ENCODE data around the gene CFAP73. TPM values are rescaled to one million over a fixed set of nuclear protein-coding genes. Genes with fewer than 3 reads are reported as not detected.
A peak's percentile ranks its signal among the peaks of the same experiment; 100 is the strongest.
"Not testable (repeated sequence)": the region's sequence is repeated elsewhere in the genome, so short reads cannot be mapped to it uniquely, and the experiment has no call there.

CFAP73 gene
- polyA plus RNA-seq, 3 donors = 0.83 to 1.2 (median 1.1) TPM

DNA sequence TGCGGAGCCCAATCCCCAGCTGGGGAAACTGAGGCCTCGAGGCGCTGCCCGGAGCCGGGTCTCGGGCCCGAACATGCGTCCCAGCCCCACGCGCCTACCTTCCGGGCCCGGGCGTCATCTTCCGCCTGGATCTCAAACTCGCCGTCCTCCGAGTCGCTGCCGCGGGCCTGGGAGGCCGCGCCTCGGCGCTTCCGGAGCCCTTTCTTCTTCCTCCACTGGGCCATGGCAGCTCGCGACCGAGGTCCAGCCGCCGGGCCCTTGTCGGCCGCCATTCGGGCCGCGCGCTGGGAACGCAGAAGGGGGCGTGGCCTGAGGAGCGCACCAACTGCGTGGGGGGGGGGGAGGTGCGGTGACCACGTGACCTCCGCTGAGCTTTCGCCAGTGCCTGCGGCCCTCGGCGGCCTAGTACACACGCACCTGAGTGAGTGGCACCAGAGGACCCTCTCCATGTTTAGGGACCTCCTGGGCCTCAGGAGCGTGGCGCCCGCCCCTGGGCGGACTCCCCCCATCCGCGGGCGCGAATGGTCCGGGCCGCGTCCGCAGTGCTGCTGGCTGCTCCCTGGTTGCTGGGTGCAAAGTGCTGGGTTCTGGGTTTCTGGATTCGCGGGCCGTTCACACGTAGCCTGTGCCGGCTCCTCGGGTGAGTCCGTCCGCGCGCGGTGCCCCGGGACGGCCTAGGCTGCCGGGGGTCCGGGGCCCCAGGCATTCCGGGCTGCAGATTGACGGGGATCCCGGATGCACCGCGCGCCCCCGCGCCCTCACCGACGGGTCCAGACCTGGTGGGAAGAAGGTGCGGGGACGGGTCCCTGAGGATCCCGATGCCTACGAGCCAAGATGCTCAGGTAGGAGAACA is 35.9 kb downstream of the CFAP73 start, which contains the start of the genes DDX54 and RITA1:
Gene DDX54 (minus strand): TSS at position 299 of the 853 bp plus-strand sequence. CDS start 27 bp downstream, at position 272.
Gene RITA1 (plus strand): TSS at position 542 of the 853 bp plus-strand sequence. CDS start 1,026 bp downstream, outside the sequence.
- peak; percentile 58 to 70 (median 67) for DNase-seq (ENCODE audit: low read depth in 3 of 3, low spot score in 2 of 3)

- DNase-seq (ENCODE audit: low read depth in 3 of 3, low spot score in 2 of 3) = no peak
Measured at GRCh38 chr12:113186033-113186365, 36.5 kb downstream of the CFAP73 start.

- no peak for DNase-seq (ENCODE audit: low read depth in 3 of 3, low spot score in 2 of 3)
Measured at GRCh38 chr12:113186666-113187325, 37.3 kb downstream of the CFAP73 start.

GRCh38 chr12:113189361-113189760 is 39.8 kb downstream of the CFAP73 start:
- DNase-seq (ENCODE audit: low read depth in 3 of 3, low spot score in 2 of 3) = no peak

GRCh38 chr12:113190761-113191160 is 41.2 kb downstream of the CFAP73 start:
- no peak for DNase-seq (ENCODE audit: low read depth in 3 of 3, low spot score in 2 of 3)

- no peak for DNase-seq (ENCODE audit: low read depth in 3 of 3, low spot score in 2 of 3)
Measured at GRCh38 chr12:113191227-113191626, 41.7 kb downstream of the CFAP73 start.

- no peak for DNase-seq (ENCODE audit: low read depth in 3 of 3, low spot score in 2 of 3)
Measured at GRCh38 chr12:113194971-113195391, 45.5 kb downstream of the CFAP73 start.

DNA sequence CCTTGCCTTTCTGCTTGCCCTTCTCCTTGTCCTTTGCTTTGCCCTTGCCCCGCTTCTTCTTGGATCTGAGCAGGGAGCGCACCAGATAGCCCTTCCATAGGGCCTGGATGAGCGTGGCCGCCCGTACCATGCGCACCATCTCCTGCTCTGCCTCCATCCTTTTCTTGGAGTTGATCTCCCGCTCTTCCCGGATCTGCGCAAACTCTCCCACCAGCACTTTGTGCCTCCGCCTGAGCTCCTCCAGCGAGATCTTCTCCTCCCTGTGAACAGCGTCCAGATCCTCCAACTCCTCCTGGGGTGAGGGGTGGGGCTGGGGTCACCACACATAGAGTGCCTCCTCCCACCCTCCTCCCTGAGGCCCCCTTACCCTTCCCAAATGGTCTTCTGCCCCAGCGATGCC is 46.1 kb downstream of the CFAP73 start:
- DNase-seq (ENCODE audit: low read depth in 3 of 3, low spot score in 2 of 3) = no peak

GRCh38 chr12:113196582-113196981 is 47.1 kb downstream of the CFAP73 start:
- no peak for DNase-seq (ENCODE audit: low read depth in 3 of 3, low spot score in 2 of 3)

DNA sequence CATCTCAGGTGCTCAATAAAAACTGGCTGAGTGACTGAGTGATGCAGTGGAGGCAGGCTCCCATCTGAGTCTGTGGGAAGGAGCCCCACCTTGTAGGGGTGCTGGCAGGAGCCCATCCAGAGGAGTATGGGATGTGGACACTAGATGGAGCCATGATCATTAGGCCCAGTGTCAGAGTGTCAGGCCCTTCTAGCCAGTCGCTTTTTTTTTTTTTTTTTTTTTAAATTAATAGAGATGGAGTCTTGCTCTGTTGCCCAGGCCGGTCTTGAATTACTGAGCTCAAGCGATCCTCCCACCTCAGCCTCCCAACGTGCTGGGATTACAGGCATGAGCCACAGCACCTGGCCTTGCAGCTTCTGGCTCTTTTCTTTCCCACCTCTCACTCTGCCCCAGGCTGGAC is 47.5 kb downstream of the CFAP73 start:
- no peak for DNase-seq (ENCODE audit: low read depth in 3 of 3, low spot score in 2 of 3)

DNA sequence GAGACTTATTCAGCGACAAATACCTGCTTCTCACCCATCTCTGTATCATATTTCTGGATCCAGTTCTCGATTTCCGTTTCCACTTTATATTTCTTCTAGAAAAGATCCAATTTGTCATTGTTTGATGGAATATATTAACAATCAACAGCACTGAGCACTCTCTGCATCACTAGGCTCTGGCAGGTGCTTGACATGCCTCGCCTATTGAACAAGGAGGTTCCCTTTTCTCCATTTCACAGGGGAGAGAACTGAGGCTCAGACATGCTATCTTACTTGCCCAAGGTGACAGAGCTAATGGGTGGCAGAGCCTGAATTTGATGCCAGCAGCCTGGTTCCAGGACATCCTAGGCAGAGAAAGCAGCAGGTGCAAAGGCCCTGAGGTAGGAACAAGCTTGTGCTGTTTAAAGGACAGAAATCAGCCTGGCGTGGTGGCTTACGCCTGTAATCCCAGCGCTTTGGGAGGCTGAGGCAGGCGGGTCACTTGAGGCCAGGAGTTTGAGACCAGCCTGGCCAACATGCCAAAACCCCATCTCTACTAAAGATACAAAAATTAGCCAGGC is 48.1 kb downstream of the CFAP73 start:
- no peak for DNase-seq (ENCODE audit: low read depth in 3 of 3, low spot score in 2 of 3)

GRCh38 chr12:113198296-113198695 is 48.8 kb downstream of the CFAP73 start:
- DNase-seq (ENCODE audit: low read depth in 3 of 3, low spot score in 2 of 3) = no peak

DNA sequence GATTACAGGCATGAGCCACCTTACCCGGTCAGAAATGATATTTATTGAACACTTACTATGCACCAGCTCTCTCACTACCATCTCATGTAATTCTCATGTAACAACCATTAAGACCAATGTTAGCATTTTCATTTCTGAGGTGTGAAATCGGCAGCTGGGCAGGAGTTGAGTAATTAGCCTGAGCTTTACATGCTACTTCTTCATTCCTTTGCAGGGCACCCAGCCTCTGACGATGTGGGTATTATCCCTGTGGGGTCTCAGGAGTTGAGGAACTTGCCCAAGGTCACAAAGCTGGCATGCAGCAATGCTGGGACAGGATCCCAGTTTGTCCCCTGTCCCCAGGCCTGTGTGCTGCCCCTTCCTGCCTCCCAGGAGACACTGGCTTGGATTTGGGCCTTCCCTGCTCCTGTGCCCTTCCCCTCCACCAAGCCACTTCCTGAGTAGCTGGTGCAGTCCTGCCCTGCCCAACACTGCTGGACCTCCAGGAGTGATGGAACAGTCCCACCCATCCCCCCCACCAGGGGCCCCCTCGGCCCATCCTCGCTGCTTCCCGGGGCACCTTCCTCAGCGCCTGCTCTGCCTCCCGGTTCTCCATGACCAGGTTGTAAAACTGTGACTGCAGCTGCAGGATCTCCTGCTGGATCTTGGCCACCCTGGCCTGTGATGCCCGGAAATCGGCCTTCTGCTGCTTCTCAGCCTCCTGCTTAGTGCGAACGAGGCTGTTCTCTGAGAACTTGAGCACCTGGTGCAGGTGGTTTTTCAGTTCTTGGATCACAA is 50.7 kb downstream of the CFAP73 start:
- no peak for DNase-seq (ENCODE audit: low read depth in 3 of 3, low spot score in 2 of 3)

DNA sequence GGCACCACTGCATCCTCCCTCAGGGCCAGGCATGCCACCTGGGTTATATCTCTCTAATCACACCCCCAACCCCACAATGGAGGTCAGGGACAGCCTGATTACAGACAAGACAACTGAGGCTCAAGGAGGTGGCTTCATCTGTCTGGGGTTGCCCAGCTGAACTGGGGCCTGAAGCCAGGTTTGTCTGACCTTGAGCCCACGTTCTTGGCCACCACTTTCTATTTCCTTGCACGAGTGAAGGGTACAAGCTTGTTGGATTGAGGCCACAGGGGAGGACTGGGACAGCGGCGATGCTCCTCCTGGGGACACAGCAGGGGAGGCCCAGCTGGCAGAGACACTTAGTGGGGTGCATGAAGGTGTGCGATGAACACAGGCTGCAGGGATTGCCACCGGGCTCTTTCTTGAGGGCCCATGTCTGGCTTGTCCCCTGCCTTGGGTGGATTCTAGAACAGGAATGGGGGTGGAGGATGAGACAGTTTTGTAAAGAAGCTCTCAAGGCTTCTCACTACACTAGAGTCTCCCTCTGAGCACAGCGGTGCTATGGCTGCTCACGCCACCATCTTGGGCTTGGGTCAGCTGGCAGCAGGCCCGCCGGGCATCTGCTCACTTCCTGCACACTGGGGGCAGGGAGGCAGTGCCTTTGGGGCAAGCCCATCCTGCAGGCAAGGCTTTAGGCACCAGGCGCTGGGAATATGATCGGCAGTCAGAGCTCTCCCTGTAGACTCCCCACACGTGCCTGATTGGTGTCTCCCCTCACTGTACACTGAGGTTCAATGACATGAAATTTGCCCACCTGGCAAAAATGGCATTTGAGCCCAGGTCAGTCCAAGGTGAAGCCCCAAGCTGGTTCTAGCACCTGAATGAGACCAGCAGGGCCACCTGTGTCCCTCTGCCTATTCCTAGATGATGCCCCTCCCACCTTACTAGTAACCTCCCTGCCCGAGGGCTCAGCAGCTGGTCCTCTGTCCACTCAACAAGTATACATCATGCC is 52.0 kb downstream of the CFAP73 start:
- no peak for DNase-seq (ENCODE audit: low read depth in 3 of 3, low spot score in 2 of 3)

DNA sequence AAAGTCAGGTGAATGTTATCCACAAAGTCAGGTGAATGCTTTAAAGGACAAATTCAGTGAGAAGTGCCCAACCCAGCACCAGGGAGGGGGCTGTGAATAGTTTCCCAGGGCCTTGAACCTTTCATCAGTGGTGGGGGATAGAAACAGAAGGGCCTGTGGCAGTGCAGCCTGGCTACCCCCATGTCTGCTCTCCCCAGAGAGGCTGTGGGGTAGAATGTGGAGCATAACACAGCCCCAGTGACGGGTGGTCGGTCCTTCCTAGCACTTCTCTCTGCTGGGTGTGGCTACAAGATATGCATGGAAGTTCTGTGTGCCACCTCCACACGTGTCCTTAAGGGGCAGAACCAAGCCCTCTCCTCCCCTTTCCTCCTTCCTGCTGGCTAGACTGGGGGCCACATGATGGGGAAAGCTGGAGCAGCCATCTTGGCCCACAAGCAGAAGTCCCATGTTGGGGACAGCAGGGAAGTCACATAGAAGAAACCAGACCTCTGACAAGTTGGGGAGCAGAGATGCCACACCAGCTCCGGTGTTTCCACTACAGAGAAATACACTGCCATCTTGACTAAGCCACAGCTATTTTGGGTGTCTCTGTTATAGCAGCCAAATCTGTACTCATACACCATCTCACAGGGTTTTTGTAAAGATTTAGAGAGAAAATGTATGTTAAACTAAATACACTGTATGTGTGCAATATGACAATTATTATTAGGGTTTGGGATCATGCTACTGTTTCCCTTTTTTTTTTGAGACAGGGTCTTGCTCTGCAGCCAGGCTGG is 53.0 kb downstream of the CFAP73 start:
- DNase-seq (ENCODE audit: low read depth in 3 of 3, low spot score in 2 of 3) = no peak

DNA sequence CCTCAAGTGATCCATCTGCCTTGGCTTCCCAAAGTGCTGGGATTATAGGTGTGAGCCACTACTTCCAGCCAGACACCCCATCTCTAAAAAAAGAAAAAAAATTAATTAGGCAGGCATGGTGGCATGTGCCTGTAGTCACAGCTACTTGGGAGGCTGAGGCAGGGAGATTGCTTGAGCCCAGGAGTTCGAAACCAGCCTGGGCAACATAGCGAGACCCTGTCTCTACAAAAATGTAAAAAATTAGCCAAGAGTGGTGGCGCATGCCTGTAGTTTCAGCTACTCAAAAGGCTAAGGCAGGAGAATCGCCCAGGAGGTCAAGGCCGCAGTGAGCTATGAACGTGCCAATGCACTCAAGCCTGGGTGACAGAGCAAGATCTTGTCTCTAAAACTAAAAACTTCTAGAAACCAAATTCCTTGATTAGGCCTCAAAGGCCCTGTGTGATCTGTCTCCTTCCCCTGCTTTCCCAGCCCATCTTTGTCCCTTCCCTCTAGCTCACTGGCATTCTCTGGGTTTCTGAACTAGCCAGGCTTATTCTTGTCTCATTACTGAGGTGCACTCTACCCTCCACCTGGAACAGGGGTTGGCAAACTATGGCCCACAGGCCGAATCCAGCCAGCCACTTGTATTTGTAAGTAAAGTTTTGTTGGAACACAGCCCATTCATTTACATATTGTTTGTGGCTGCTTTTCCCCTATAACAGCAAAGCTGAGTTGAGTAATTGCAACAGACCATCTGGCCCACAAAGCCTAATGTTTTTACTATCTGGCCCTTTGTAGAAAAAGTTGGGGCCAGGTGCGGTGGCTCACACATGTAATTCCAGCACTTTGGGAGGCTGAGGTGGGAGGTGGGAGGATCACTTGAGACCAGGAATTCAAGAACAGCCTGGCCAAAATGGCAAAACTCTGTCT is 54.6 kb downstream of the CFAP73 start:
- no peak for DNase-seq (ENCODE audit: low read depth in 3 of 3, low spot score in 2 of 3)

GRCh38 chr12:113204804-113205203 is 55.3 kb downstream of the CFAP73 start:
- DNase-seq (ENCODE audit: low read depth in 3 of 3, low spot score in 2 of 3) = no peak

DNA sequence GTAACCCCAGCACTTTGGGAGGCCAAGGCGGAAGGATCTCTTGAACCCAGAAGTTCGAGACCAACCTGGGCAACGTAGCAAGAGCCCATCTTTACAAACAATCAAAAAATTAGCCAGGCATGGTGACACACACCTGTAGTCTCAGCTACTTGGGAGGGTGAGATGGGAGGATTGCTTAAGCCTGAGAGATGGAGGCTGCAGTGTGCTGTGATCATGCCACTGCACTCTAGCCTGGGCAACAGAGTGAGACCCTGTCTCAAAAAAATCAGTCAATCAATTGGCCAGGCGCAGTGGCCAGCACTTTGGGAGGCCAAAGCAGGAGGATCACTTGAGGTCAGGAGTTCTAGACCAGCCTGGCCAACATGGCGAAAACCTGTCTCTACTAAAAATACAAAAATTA is 57.3 kb downstream of the CFAP73 start:
- not testable (repeated sequence) for DNase-seq (ENCODE audit: low read depth in 3 of 3, low spot score in 2 of 3)

Data from right renal cortex interstitium (tissue), 3 donors.